GM23338 (cell line): ENCODE results near the gene SPARC. TPM values are rescaled to one million over a fixed set of nuclear protein-coding genes. Genes with fewer than 3 reads are reported as not detected.
"Not testable (repeated sequence)": the region's sequence is repeated elsewhere in the genome, so short reads cannot be mapped to it uniquely, and the experiment has no call there.

ENCODE experiments used
- ATAC-seq: fragments of 200-7000 bp; cut with Tn5 transposase; 3 replicates; pipeline ENCODE4 v1.9.1; 2020
- DNase-seq: peaks from one replicate; pipeline ENCODE4 v3.0.0-alpha.2; 2015; ENCODE audit warnings: low spot score
- H2AFZ ChIP-seq: fragments of 200-600 bp; sonication (generic); 2 replicates; pipeline ENCODE4 v1.8.0; 2016; ENCODE audit warnings: antibody characterized with exemption, mild to moderate bottlenecking, moderate library complexity
- H3F3A ChIP-seq: fragments of 200-600 bp; sonication (generic); replicated peaks from 2 replicates; pipeline ENCODE4 v1.8.0; 2017; ENCODE audit warnings: antibody characterized with exemption, mixed run types, low read depth
- H3K27ac ChIP-seq: fragments of 200-600 bp; sonication (generic); 2 replicates; pipeline ENCODE4 v1.6.1; 2016; ENCODE audit warnings: low read depth
- H3K27me3 ChIP-seq: fragments of 200-600 bp; sonication (generic); 2 replicates; pipeline ENCODE4 v1.8.0; 2016; ENCODE audit warnings: mild to moderate bottlenecking, mixed run types, moderate library complexity; ENCODE audit not compliant: insufficient read depth
- H3K36me3 ChIP-seq: fragments of 200-600 bp; sonication (generic); 2 replicates; pipeline ENCODE4 v1.8.0; 2016; ENCODE audit warnings: mild to moderate bottlenecking; ENCODE audit not compliant: insufficient read depth
- H3K4me1 ChIP-seq: fragments of 200-600 bp; sonication (generic); 2 replicates; pipeline ENCODE4 v1.8.0; 2016; ENCODE audit warnings: mild to moderate bottlenecking, moderate library complexity; ENCODE audit not compliant: insufficient read depth
- H3K4me2 ChIP-seq: fragments of 200-600 bp; sonication (generic); 2 replicates; pipeline ENCODE4 v1.7.1; 2017; ENCODE audit warnings: mixed run types
- H3K4me3 ChIP-seq: fragments of 200-600 bp; sonication (generic); 2 replicates; pipeline ENCODE4 v1.6.1; 2016; ENCODE audit warnings: mixed run types
- H3K79me2 ChIP-seq: fragments of 200-600 bp; sonication (generic); replicated peaks from 2 replicates; pipeline ENCODE4 v1.8.0; 2017; ENCODE audit warnings: mild to moderate bottlenecking; ENCODE audit not compliant: insufficient read depth
- H3K9me2 ChIP-seq: fragments of 200-600 bp; sonication (generic); 2 replicates; pipeline ENCODE4 v1.8.0; 2017; ENCODE audit not compliant: insufficient read depth
- H4K20me1 ChIP-seq: fragments of 200-600 bp; sonication (generic); replicated peaks from 2 replicates; pipeline ENCODE4 v1.8.0; 2017; ENCODE audit warnings: mild to moderate bottlenecking; ENCODE audit not compliant: insufficient read depth
- H3K27ac Mint-ChIP-seq: 2 replicates; pipeline ENCODE4 v1.8.0; 2020; ENCODE audit warnings: inconsistent platforms, mild to moderate bottlenecking, moderate library complexity, mixed read lengths
- H3K27me3 Mint-ChIP-seq: 3 replicates; pipeline ENCODE4 v1.8.0; 2022; ENCODE audit warnings: low read depth, mild to moderate bottlenecking, moderate library complexity, mixed read lengths, inconsistent platforms; ENCODE audit not compliant: insufficient read depth, poor library complexity
- H3K36me3 Mint-ChIP-seq: 3 replicates; pipeline ENCODE4 v1.8.0; 2021; ENCODE audit warnings: low read depth, mild to moderate bottlenecking, inconsistent platforms, moderate library complexity, mixed read lengths
- H3K4me1 Mint-ChIP-seq: 3 replicates; pipeline ENCODE4 v1.8.0; 2020; ENCODE audit warnings: mild to moderate bottlenecking, inconsistent platforms, mixed read lengths
- H3K4me3 Mint-ChIP-seq: 3 replicates; pipeline ENCODE4 v1.8.0; 2021; ENCODE audit warnings: moderate library complexity, mild to moderate bottlenecking, inconsistent platforms, mixed read lengths
- H3K9me3 Mint-ChIP-seq: 3 replicates; pipeline ENCODE4 v1.8.0; 2020; ENCODE audit warnings: moderate library complexity, mild to moderate bottlenecking, inconsistent platforms, mixed read lengths
- EZH2 ChIP-seq: fragments of 200-600 bp; sonication (generic); IDR thresholded peaks from one replicate; pipeline ENCODE4 v1.8.0; 2017; ENCODE audit warnings: antibody characterized with exemption, mild to moderate bottlenecking, low read depth; ENCODE audit not compliant: unreplicated experiment
- JUNB ChIP-seq: IDR thresholded peaks from one replicate; pipeline ENCODE4 v1.6.1; 2016; ENCODE audit warnings: antibody characterized with exemption; ENCODE audit not compliant: unreplicated experiment
- NANOG ChIP-seq: IDR thresholded peaks from 2 replicates; pipeline ENCODE4 v1.6.1; 2016; ENCODE audit warnings: antibody characterized with exemption, borderline replicate concordance
- POLR2AphosphoS5 ChIP-seq: IDR thresholded peaks from 2 replicates; pipeline ENCODE4 v1.6.1; 2016; ENCODE audit warnings: antibody characterized with exemption, low read depth
- ZNF114 ChIP-seq: fragments of 250-450 bp; sonication (Bioruptor Pico); IDR thresholded peaks from 2 replicates; pipeline ENCODE4 v1.5.0; 2020; ENCODE audit warnings: mild to moderate bottlenecking, moderate library complexity
- ZNF331 ChIP-seq: fragments of 250-450 bp; sonication (Bioruptor Pico); IDR thresholded peaks from 2 replicates; pipeline ENCODE4 v1.5.0; 2020; ENCODE audit warnings: low read depth, mild to moderate bottlenecking, moderate library complexity
- ZNF462 ChIP-seq: fragments of 250-450 bp; sonication (Bioruptor Pico); IDR thresholded peaks from 2 replicates; pipeline ENCODE4 v1.5.0; 2020; ENCODE audit warnings: mild to moderate bottlenecking, moderate library complexity
- polyA plus RNA-seq: library from polyadenylated mRNA; unstranded; fragments of >200 nt; fragmentation: Nextera tagmentation; extraction: Ambion mirVana; gene quantifications from 2 replicates; pipeline ENCODE4 v1.2.1, GENCODE V29; 2016
- total RNA-seq: library from RNA; depleted of rRNA; stranded (reverse); fragments of >200 nt; shearing (Covaris generic); gene quantifications from 2 replicates; pipeline ENCODE4 v1.2.3, GENCODE V29; 2014

Gene SPARC
- total and polyA plus RNA-seq, 2 experiments from 2014 or later: 218 to 225 TPM

DNA sequence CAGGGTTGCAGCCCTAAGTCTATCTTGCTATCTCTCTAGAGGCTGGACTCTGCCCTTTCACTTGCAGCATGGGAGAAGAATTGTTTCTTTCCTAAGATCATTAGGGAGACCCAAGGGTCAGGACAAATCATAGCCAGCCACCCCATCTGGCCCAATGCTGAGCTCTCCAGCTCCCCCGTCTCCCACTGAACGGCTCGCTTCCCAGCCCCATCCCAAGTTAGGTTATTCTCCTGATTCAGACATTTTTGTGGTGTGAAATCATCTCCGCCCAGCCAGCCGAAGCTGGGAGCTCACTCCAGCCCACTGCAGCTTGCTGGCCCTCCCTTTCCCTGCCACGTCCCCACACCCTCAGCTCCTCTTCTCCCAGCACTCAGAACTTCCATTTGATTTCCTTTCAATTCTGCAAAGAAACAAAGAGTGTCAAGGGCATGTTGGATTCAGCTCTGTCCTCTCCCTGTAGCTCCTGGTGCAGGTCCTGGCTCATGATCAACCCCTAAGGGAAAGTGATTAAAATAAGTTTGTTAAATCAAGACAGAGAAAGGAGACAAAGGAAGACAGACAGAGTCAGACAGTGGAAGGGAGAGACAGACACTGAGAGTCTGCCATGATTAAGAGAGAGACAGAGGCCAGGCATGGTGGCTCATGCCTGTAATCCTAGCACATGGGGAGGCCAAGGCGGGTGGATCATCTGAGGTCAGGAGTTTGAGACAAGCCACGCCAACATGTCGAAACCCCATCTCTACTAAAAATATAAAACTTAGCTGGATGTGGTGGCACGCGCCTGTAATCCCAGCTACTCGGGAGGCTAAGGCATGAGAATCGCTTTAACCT, 12.6 kb upstream of the SPARC start:
- H3K27me3 Mint-ChIP-seq: peaks cover 3% of the 10 kb centered on the region
- Histone ChIP-seq H3K4me2 (no peak overlapping the region), H3K9me2 (no peaks in the 10 kb centered on the region), H3K27me3 (no peaks in the 10 kb centered on the region), H3K4me1 (peaks cover 18% of the 10 kb centered on the region), H2AFZ (peak overlapping the region; percentile 91), H3F3A (no peaks in the 10 kb centered on the region), H3K36me3 (no peaks in the 10 kb centered on the region), H3K27ac (no peak overlapping the region), H3K79me2 (no peaks in the 10 kb centered on the region), H3K4me3 (no peak overlapping the region), H4K20me1 (no peaks in the 10 kb centered on the region)
- no peaks in the 10 kb centered on the region; the same call in 2 of the 3 replicates for H3K9me3 Mint-ChIP-seq
- H3K27ac Mint-ChIP-seq: no peak overlapping the region
- no peak for TF ChIP-seq POLR2AphosphoS5
- no peak for TF ChIP-seq EZH2
- TF ChIP-seq ZNF331 (CRISPR knock-in tag): no peak
- TF ChIP-seq JUNB: no peak
- no peak for TF ChIP-seq NANOG
- no peak for TF ChIP-seq ZNF114
- TF ChIP-seq ZNF462: no peak
- no peak overlapping the region for H3K4me3 Mint-ChIP-seq
- H3K4me1 Mint-ChIP-seq: peaks cover 24% of the 10 kb centered on the region
- DNase-seq: no peak
- H3K36me3 Mint-ChIP-seq: no peaks in the 10 kb centered on the region
- no peak for ATAC-seq

- H3K27me3 Mint-ChIP-seq, H3K27ac Mint-ChIP-seq, H3K36me3 Mint-ChIP-seq, H3K4me2 ChIP-seq, H3K36me3 ChIP-seq, H3K27me3 ChIP-seq, H4K20me1 ChIP-seq, H3K27ac ChIP-seq, DNase-seq, H3F3A ChIP-seq, H3K4me3 Mint-ChIP-seq, H3K9me2 ChIP-seq, H2AFZ ChIP-seq, H3K9me3 Mint-ChIP-seq, H3K79me2 ChIP-seq, H3K4me3 ChIP-seq, ATAC-seq: not testable (repeated sequence)
- H3K4me1 Mint-ChIP-seq: peaks cover 24% of the 10 kb centered on the region
- H3K4me1 ChIP-seq: peaks cover 18% of the 10 kb centered on the region
Observed at GRCh38 chr5:151698081-151698480, 11.4 kb upstream of the SPARC start.
